Umbilical cord (tissue), 2 donors: ENCODE measurements around the gene SYT13. TPM values are rescaled to one million over a fixed set of nuclear protein-coding genes. Genes with fewer than 3 reads are reported as not detected.

Experiments used
- DNase-seq: peaks from one replicate; pipeline ENCODE4 v3.0.0-alpha.2; 2015; ENCODE audit warnings: low spot score
- total RNA-seq: library from RNA; depleted of rRNA; stranded (reverse); fragments of >200 nt; gene quantifications from one replicate; pipeline ENCODE4 v1.2.3, GENCODE V29; 2014; ENCODE audit warnings: low replicate concordance; ENCODE audit not compliant: insufficient read depth

SYT13 gene
- total RNA-seq, 1 donor from 2014 or later = 2.6 TPM

- no peak for DNase-seq
These were observed 66.7 kb downstream of the SYT13 start for GRCh38 chr11:45219411-45219810.

GRCh38 chr11:45218705-45219104 lies 67.4 kb downstream of the SYT13 start:
- DNase-seq = no peak

GRCh38 chr11:45217991-45218390 lies 68.2 kb downstream of the SYT13 start:
- no peak for DNase-seq

DNA sequence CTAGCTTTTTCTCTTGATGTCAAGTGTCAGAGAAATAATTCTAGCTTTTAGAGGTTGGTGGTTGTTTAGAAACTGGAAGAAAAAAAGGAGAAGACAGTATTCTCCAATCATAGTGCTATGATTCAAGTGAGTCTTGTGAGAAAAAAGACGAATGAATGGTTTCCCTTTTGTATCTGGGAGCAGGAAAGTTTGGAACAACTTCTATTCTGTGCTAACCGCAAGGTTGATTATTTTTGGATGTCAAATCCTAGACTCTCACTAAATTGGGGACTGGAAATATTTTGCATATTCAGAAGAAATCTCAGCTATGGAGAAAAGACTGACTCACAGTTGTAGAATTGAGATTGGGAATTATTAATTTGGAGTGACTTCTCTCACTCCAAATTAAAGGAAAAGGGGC lies 69.2 kb downstream of the SYT13 start:
- DNase-seq = no peak

DNA sequence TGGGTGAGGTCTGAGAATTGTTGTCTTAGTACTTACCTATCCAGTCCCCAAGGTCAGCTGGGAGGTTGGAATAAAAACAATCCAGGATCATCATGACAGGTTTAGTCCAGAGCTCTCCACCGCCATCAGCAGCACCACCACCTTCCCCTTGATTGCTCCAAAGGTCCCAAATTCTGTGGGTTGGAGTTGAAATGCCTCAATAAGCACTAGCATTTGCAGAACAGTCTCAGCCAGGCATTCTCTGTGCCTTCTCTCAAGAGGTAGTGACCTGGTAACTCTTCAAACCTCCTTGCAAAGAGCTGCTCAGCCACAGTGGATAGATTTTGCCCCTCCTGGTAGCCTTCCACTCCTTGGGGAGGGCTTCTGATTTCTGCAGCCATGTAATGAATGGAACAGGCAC lies 70.1 kb downstream of the SYT13 start:
- no peak for DNase-seq

DNA sequence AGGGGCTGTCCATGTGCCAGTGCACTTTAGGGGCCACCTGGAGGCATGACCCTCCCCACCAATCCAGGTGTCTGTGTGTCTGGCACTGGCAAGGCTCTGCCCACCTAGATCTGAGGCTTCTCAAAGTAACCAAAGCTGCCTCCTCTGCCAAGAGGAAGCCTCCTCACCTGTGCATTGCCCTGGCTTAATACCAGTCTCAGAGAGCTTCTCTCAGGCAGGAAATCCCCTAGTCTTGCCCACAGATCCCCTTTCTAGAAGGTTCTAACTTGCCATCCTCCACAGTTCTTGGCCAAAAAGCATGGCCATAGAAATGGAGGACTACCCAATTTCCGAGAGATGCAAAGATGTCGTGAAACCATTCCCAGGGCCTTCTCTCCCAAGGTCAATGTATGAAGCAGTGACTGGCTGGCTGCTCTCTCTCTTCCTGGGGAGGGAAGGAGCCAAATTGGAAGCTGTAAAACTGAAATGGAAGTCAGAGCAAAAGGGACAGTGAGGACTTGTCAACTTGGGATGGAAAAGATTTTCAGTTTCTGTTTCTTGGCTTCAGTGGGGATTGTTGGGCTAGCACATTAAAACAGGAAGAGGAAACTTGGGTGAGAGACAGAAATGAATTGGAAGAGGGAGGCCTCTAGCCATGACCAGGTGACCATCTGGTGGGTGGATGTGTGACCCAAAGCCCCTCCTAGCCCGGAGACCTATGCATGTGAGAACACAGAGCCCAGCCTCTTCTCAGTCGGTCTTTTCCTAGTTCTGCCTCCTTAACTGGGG lies 70.9 kb downstream of the SYT13 start:
- no peak for DNase-seq

DNA sequence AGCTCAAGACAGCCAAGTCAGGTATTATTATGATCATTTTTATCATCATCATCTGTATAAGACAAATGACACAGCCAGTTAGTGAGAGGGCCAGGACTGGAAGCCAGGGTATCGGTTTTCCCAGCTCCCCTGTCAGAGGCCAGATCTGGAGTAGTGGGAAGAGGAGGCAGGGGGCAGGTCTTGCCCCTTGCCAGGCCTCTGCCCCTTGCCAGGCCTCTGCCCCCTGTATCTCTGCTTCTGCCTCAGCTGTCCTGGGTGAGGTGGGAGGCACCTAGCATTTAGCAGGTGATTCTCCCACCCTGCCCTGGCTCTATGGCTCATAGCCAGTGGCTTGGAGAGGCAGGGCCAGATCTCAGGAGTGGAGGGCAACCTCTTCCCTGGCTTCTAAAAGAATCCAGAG lies 72.4 kb downstream of the SYT13 start:
- no peak for DNase-seq

DNA sequence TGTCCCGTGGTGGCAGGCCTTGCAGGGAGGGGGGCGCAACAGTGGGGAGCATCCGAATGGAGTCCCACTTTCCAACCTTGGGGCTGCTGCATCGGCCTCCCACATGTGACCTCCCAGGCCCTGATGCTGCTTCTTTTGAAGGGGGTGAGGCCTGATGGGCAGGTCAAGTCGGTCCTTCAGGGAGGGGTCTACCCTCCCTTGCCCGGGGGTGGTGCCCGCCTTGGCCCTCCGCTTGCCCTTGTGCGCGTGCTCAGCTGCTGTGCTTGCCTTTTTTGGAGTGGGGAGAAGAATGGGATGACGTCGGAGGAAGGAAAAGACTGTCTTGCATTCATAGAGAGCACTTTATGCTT lies 72.8 kb downstream of the SYT13 start:
- DNase-seq = no peak

- no peak for DNase-seq
These were observed 73.4 kb downstream of the SYT13 start for GRCh38 chr11:45212566-45213315.

DNA sequence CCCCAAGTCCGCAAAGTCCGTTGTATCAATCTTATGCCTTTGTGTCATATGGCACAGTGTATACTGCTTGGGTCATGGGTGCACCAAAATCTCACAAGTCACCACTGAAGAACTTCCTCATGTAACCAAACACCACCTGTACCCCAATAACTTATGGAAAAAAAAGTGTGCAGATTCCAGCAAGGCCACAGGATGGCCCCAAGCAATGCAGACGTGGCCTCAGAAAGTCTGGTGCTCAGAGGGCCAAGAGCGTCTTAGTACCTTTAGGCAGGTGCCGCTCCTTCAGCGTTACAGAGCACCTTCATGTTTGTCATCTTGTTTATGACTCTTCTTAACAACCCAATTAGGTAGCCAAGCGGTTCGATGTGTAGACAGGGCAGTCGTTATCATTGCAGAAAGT lies 74.4 kb downstream of the SYT13 start:
- DNase-seq = no peak

GRCh38 chr11:45210846-45211245 lies 75.3 kb downstream of the SYT13 start:
- no peak for DNase-seq

DNA sequence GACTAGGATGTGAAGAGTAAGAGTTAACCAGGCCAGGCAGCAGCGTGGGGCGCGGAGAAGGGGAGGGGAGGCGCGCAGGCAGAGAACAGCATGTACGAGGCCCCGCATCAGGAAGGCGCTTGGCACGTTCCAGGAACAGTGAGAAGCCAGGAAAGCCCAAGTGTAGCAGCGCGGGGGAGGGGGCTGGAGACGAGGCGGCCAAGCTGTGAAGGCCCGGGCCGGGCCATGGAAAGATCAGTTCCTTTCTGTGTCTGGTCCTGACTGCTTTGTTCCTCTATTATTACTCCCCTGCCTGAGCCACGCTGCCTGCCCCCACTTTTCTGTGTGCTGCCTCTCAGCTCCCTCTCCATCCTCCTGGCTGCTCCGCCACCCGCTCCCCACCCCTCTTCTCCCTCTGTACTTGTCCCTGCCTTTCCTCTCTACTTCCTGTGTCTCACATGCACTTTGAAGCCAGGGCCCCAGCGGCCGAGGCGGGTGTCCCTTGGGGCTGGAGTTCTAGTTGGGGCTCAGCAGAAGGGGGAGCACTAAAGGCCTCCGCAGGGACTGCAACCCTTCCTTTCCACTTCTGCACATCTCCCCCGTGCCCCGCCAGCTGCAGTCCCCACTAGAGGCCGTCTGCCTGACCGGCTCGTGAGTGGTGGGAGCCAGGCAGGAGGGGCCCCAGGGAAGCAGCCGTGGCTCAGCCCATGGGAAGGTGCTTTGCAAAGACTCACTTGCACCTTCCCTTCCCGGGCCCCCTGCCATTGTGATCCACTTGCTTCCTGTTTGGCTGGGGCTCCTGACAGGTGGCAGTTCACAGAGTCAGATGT lies 76.0 kb downstream of the SYT13 start:
- DNase-seq = peak; percentile 96

DNA sequence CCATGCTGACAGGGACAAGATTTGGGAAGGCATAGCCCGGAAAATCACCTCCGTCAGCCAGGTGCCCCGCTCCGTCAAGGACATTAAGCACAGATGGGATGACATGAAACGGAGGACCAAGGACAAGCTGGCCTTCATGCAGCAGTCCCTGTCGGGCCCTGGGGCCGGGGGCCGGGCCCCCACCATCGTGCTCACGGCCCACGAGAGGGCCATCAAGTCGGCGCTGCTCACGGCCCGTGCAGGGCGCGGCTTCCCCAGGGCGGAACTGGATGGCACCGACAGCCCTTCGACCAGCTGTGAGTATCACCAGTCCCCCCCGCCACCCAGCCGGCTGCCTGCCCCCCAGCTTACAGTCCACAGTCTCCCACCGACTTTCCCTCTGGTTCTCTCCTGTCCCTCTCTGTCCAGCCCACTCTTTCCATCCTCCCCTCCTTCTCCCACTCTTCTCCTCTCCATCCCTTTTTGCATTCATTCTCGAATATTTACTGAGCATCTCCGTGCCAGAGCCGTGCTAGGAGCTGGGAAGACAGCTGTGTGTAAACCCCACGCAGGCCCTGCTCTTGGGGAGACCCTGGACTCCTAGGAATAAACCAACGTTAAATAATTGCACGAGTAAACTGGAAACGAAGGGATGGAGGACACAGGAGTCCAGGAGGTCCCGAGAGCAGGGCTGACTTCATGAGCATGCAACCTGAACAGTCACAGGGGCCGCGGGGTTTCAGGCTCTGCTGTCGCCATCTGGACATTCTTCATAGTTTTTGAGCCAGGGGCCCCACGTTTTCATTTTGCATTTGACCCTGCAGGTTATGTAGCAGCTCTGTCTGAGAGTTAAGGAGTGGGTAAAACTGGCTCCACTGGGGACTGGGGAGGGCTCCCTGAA lies 76.9 kb downstream of the SYT13 start:
- DNase-seq = no peak

DNA sequence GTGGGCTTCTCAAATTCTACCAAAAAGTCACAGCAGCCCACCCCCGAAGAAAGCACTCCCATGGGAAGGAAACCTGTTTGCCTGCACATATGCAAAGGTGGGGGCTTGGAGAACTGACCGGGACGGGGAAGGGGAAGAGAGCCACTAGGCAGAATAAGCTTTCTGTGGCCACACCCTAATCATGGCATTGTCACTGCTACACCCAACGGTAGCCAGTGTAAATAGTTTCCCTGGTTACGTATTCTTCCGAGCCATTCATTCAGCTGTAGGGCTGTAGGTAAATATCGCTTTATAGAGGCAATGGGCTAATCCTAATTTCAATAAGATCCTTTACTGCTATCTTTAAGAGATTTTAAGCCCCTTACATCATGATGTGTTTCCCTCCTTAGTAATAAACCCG lies 78.0 kb downstream of the SYT13 start:
- DNase-seq = peak; percentile 21

DNA sequence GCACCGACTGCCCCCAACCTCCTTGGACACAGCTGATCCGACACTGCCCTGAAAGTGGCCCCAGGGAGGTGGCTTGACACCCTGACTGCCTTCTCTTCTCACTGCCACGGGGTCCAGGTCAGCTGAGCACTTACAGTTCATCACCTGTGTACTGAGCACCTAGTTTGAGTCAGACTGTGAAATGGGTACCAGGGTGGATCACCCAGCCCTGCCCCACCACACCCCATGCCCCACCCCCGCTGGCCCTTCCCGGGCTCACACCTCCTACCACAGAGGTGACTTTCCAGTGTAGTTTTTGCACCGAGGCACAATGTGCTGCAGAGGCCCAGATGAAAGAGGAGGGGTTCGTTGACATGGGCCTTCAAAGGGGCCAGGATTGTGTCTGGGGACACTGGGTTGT lies 80.2 kb downstream of the SYT13 start:
- no peak for DNase-seq

GRCh38 chr11:45204761-45205160 lies 81.4 kb downstream of the SYT13 start:
- no peak for DNase-seq

DNA sequence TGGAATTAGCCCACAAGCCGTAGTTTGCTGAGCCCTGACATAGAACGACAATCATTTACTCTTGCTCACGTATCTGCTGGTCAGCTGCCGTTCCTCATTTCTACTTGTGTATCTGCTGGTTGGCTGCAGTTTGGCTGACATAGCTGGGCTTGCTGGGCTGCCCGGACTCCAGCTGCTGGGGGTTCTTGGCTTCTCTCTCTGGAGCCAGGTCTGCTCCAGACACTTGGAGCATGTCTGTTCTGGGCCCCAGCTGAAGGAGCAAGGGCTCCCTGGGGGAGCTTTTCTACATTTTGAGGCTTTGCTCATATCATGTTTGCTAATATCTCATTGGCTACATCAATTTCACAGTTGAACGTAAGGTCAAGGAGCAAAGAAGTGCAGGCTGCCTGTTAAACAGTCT lies 92.4 kb downstream of the SYT13 start:
- DNase-seq = no peak
